IPS-18c (cell line): ENCODE measurements around the gene EGF.
"Not testable (repeated sequence)": the region's sequence is repeated elsewhere in the genome, so short reads cannot be mapped to it uniquely, and the experiment has no call there.

Source experiments
- H3K4me3 ChIP-seq: 2 replicates; pipeline ENCODE4 v1.7.0; 2013; ENCODE audit warnings: low read depth, mild to moderate bottlenecking, low read length, moderate library complexity; ENCODE audit not compliant: insufficient read depth
- H3K9me3 ChIP-seq: one replicate; pipeline ENCODE4 v1.6.1; 2013; ENCODE audit warnings: mild to moderate bottlenecking, low read length, moderate library complexity; ENCODE audit not compliant: control insufficient read depth, insufficient read depth

EGF gene

DNA sequence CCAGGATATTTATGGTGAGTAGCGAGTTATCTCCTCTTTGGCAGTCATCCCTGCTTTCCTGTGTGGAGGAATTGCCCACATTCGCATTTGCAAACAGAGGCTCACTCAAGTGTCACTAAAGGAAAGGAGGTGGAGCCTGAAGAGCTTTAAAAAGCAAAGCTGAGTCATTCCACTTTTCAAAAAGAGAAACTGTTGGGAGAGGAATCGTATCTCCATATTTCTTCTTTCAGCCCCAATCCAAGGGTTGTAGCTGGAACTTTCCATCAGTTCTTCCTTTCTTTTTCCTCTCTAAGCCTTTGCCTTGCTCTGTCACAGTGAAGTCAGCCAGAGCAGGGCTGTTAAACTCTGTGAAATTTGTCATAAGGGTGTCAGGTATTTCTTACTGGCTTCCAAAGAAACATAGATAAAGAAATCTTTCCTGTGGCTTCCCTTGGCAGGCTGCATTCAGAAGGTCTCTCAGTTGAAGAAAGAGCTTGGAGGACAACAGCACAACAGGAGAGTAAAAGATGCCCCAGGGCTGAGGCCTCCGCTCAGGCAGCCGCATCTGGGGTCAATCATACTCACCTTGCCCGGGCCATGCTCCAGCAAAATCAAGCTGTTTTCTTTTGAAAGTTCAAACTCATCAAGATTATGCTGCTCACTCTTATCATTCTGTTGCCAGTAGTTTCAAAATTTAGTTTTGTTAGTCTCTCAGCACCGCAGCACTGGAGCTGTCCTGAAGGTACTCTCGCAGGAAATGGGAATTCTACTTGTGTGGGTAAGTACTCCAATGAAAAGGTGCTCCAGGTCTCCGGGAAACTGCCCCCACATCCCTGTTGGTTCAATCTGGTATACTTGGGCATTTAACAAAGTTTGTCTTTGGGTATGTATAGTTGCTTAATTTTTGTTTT is at the start of gene EGF:
EGF (plus strand) TSS at position 178 of the 890 bp plus-strand sequence; CDS start at position 631, 453 bp downstream.
- Histone ChIP-seq H3K9me3 (no peaks in the 10 kb centered on the region), H3K4me3 (no peak within 1 kb of the TSS)

DNA sequence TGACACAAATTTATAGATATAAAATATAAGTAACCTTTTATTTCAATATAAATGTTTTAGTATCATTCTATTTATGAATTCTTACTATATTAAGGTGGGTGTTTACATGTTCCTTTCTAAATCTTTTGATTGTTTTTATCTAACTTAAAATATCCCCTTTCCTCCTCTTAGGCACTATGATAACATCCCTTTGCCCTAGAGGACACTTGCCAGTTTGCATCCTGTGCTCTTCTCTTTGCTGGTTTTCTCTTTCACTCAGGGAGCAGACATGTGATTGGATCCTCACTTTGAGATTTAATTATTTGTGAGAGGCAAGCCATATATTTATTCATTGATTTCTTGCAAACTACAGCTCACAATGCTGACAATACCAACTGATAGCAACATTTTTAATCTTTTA is 48.5 kb upstream of the EGF start:
- H3K4me3 ChIP-seq = no peak overlapping the region
- H3K9me3 ChIP-seq = peaks cover 2% of the 10 kb centered on the region

DNA sequence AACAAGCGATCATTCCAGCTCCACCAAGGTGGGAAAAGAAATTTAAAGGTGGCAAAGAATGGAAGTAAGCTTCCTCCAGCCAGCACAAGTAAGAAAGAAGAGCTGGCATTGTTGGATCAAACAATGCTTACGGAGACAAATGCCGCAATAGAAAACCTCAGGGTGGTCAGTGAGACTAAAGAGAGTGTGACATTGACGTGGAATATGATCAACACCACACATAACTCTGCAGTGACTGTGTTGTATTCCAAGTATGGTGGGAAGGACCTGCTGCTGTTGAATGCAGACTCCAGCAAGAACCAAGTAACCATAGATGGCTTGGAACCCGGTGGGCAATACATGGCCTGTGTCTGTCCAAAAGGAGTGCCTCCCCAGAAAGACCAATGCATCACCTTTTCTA is 42.6 kb upstream of the EGF start:
- H3K4me3 ChIP-seq = no peak overlapping the region
- H3K9me3 ChIP-seq = peaks cover under 1% of the 10 kb centered on the region

DNA sequence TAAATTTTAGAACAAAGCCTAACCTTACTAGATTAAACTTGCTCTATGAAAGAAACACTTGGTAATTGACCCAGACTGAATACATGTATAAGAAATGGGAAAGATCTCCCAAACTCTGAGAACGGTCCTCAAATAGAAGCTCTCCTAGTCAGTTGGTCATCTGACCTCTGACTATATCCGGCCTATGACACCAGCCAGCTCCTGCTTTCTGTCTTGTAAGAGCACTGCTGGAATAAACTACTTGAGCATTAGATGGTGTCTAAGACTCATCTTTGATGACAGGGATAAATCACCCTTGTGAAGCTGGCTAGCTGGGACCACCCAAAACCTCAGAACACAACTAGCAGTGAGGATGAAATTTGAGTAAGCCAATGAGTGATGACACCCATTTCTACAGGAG is 40.6 kb upstream of the EGF start:
- Histone ChIP-seq H3K9me3 (peaks cover 3% of the 10 kb centered on the region), H3K4me3 (no peak overlapping the region)

DNA sequence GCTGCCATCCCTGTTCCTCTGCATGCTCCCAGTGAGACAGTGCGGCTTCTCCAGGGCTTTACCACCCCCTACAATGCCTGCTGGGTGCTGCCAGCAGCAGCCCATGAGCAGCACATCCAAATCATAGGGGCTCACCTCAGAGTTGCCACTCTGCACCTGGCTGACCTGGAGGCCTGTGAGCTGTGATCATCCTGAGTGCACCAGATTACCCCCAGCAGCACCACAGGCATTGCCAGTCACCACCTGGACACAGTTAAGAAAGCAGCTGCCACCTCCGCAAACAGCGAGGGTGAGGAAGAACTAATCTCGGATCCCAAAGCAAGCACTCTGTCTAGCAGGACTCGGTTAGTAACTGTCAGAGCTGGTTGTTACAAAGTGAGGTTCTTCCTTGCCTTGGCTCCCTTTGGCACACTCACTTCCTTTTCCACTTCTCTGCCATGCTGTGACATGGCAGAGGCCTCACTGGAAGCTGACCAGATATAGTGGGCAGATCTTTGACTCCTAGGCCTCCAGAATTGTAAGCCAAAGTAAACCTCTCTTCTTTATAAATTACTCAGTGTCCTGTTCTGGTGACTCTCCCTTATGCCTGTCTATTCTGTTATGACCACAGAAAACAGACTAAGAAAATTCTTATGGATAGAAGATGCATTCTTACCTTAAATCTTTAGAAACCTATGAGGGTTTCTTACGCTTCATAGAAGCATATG is 39.6 kb upstream of the EGF start:
- H3K4me3 ChIP-seq = no peak overlapping the region

DNA sequence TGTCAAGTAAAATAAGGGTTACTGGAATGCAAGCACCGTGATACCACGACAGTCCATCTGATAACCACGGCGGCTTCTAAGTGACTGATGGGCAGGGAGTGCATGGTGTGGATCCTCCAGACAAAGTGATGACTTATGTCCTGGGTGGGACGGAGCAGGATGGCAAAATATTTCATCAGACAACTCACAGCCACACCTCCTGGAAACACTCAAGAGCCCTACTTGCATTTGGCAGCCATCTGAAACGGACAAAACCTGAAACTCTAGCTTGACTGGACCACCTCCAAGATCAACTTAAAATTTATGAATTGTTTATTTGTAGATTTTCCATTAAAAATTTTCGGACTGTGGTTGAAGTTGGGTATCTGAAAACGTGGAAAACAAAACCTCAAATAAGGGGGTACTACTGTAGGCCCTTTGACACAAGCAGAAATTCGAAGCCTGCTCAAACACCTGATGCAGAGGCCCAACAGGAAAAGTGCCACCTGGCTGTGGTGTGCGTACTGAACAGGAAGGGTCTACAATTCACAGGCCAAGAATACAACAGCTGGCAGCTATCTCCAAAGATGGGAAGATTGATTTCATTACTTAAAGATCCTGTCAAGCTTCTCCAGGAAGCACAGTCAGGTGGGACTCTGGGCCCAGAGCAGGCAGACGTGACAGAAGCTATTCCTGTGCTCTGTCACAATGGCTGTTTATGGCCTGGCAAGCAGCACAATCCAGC is 38.7 kb upstream of the EGF start:
- Histone ChIP-seq H3K9me3 (peaks cover 3% of the 10 kb centered on the region), H3K4me3 (no peak overlapping the region)

More for the DNA sequence above, 39.6 kb upstream of the EGF start:
- peaks cover 3% of the 10 kb centered on the region for H3K9me3 ChIP-seq

DNA sequence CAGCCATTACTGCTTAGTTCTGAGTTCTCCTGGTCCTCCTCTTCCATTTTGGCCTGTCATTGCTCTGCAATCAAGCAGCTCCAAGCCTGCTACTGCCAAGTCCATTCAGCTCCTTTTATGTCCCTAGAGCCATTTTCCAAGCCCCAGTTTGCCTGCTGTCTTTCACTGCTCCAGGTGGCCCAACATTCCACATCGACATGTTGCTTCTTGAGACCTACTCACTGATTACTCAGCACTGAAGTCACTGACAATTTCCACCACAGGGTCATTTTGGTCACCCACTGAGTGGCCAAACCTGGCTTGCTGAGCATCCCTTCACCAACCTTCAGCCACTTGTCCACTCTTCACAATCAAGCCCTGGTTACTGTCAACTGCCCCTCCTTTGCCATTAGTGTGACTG is 37.6 kb upstream of the EGF start:
- H3K4me3 ChIP-seq = no peak overlapping the region
- peaks cover 3% of the 10 kb centered on the region for H3K9me3 ChIP-seq

DNA sequence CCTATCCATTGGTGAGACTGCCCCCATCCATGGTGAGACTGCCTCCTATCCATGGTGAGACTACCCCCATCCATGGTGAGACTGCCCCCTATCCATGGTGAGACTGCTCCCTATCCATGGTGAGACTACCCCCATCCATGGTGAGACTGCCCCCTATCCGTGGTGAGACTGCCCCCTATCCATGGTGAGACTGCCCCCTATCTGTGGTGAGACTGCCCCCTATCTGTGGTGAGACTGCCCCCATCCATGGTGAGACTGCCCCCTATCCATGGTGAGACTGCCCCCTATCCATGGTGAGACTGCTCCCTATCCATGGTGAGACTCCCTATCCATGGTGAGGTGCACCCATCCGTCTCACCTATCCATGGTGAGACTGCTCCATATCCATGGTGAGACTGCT is 37.1 kb upstream of the EGF start:
- H3K9me3 ChIP-seq, H3K4me3 ChIP-seq: not testable (repeated sequence)

DNA sequence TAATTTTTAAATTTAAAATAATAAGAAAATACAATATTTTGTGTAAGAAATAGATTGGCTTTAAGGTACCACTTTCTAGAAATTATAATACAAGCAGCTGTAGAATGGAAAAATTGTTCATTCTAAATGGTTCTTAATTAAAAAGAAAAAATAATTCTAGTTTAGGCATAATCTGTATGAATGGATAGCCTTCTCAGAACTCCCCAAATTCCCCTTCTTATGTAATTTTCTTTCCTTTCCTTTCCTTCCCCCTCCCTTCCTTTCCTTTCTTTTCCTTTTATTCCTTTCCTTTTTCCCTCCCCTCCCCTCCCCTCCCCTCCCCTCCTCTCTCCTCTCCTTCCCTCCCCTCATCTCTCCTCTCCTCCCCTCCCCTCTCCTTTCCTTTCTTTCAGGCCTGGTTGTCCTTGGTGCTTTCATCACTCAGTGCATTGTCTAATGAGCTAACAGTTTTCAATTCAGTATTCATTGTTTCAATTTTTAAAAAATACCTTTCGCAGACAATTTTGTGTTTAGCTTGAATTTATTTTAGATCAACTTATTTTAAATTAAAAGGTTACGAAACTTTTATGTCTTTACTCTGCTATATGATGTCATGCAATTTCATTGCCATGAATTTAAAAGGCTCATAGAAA is 35.9 kb upstream of the EGF start:
- H3K4me3 ChIP-seq = no peak overlapping the region
- H3K9me3 ChIP-seq = peaks cover 3% of the 10 kb centered on the region

DNA sequence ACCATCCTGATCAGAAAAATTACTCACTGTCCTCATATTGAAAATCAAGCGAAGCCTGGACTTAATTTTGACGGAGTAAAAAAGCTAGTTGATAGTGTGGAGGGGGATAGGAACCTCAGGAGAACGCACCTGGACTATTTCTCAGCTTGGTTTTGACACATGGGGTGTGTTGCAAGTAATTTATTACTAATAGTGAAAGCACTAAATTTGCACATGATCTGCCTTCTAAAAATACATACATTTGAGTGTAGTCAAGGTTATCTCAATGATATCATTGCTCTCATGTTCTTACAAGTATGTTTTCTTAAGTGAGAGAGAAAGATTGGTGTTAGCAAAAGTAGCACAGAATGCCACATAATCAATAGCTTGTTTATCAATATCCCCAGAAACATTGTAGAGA is 35.3 kb upstream of the EGF start:
- peaks cover 3% of the 10 kb centered on the region for H3K9me3 ChIP-seq
- H3K4me3 ChIP-seq = no peak overlapping the region

DNA sequence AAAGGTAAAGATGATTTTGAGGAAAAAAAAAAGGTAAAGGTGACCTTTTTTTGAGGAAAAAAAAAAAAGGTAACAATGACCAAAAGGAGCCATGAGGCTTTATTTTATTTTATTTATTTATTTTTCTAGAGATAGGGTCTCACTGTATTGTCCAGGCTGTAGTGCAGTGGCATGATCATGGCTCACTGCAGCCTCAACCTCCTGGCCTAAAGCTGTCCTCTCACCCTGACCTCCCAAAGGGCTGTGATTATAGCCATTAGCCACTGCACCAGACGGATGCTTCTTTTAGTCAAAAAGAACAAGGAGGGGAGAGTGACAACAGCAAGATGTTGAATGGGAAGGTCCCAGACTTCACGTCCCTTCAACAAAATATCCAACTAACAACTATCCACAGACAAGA is 34.3 kb upstream of the EGF start:
- Histone ChIP-seq H3K9me3 (peaks cover 3% of the 10 kb centered on the region), H3K4me3 (no peak overlapping the region)

DNA sequence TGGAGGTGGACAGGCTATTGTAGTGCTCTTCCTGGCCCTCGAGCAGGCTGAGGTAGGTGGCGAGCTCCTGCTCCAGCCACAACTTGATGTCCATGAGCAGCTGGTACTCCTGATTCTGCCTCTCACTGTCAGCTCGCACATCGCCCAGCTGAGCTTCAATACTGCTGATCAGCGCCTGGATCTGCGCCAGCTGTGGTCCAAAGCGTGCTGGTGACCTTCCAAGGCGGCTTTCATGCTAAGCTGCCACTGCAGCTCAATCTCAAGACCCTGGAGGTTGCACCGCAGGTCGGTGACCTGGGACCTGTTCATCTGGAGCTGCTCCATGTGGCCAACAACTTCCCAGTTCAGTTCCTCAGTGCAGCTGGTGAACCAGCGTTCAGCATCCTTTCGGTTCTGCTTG is 33.6 kb upstream of the EGF start:
- no peak overlapping the region for H3K4me3 ChIP-seq
- peaks cover 3% of the 10 kb centered on the region for H3K9me3 ChIP-seq

DNA sequence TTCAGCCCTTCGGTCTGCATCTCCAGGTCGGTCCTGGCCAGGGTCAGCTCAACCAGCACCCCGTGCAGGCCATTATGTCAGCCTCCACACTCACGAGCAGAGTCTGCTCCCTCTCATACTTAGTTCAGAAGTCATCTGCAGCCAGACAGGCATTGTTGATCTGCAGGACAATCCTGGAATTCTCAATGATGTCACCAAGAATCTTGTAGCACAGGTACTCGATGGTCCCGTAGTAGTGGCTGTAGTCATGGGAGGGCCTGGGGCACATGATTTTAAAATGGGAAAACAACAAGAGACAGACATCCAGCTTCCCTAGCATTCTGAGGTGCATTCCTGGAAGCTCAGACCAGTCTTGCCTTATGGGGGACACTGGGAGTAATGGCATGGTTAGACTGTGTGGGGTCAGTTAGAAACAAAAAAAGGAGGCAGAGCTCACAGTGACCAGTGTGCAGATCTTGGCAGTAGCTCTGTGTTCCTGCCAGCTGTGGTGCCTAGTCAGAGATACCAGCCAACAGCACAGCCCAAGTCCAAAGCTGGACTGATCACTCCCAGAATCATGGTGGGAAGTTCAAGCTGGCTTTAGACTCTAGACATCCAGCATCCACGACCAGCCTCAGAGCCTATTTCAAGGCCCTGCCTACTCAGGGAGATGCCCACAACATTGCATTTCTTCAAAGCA is 32.9 kb upstream of the EGF start:
- H3K9me3 ChIP-seq = peaks cover 3% of the 10 kb centered on the region
- no peak overlapping the region for H3K4me3 ChIP-seq

DNA sequence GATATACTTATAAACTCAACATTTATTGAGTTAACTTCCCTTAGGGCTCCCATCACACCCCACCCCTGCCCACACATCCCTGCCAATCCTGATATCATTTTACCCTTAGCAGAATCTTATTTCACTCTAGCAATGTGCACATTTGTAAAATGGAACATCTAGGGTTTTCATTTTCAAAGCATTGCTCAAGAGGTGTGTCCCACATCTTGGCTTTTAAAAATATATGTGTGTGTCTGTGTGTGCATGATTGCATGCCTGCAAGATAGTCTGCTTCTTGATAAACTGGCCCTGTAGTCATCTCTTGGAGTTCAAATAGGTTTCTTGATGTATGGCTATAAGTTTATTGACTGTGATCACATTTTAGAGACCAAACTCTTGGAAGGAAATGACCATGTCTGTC is 26.4 kb upstream of the EGF start:
- Histone ChIP-seq H3K9me3 (no peaks in the 10 kb centered on the region), H3K4me3 (no peak overlapping the region)

DNA sequence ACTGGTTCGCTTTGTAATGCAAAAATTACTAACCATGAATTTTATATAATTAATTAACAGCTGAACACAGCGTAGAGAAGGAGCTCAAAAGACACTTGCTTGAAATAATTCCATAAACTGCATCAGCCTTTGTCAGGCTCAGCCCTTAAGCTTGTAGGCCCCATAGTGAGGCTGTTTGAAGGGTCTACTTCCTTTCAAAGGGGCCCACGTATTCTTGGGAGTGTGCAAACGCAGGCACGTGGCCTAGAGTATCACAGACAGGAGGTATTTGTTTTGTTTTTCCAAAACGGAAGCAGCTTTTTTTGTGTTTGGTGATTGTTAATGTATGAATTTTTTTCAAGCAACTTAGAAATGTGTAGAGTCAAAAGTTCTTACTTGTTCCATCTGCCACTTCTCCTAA is 25.6 kb upstream of the EGF start:
- Histone ChIP-seq H3K9me3 (no peaks in the 10 kb centered on the region), H3K4me3 (no peak overlapping the region)

DNA sequence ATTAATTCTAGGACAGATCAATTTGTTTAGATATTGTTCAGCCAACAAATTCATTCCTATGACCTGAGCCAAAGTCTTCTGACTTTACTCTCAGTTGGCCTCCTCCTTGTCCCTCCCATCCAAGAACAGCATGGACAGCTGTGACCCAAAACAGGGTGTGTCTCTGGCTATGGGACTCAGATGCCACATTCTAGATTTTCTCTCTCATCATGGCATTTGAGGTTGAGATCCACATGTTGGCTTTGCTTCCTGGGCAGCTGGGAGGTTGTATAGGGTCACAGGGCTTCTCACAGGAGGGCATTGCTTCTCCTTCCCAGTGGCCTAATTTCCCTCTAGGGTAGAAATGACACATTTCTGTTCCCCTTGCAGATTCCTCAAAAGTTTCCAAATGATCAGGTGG is 22.6 kb upstream of the EGF start:
- H3K4me3 ChIP-seq = no peak overlapping the region
- peaks cover 6% of the 10 kb centered on the region for H3K9me3 ChIP-seq
